Fibroblast of skin of left quadriceps (primary cell): ENCODE measurements around the gene ZNF174.

Experiments used
- DNase-seq, 2 experiments: peaks; one replicate each; pipeline ENCODE4 v3.0.0-alpha.2; 2013; ENCODE audit warnings: low read depth in 2 of 2

Gene ZNF174

GRCh38 chr16:3443108-3444031 is 42.4 kb downstream of the ZNF174 start, which contains the start of the genes NAA60 and ZNF597:
TSS of gene NAA60 (plus strand) at chr16:3443680. CDS start at chr16:3476228, 32,548 bp downstream.
TSS of gene ZNF597 (minus strand) at chr16:3443504. CDS start at chr16:3443153, 351 bp downstream.
- DNase-seq = peak; percentile 83

GRCh38 chr16:3444032-3444388 is 43.0 kb downstream of the ZNF174 start:
- DNase-seq = peak; percentile 27 to 28

- DNase-seq = no peak
Measured at GRCh38 chr16:3454093-3454492, 53.1 kb downstream of the ZNF174 start.

GRCh38 chr16:3454631-3455147 is 53.7 kb downstream of the ZNF174 start:
- no peak for DNase-seq

- DNase-seq = peak; percentile 76 to 79
Measured at GRCh38 chr16:3457434-3458252, 56.6 kb downstream of the ZNF174 start.

- peak; percentile 12 to 22 for DNase-seq
Measured at GRCh38 chr16:3458278-3458851, 57.4 kb downstream of the ZNF174 start.

GRCh38 chr16:3458852-3459361 is 57.9 kb downstream of the ZNF174 start:
- no peak for DNase-seq
